ENCODE results near the gene MVB12B.

GRCh38 chr9:126420643-126421564, 94.3 kb downstream of the MVB12B start:
- TF ChIP-seq, protein P1, sequence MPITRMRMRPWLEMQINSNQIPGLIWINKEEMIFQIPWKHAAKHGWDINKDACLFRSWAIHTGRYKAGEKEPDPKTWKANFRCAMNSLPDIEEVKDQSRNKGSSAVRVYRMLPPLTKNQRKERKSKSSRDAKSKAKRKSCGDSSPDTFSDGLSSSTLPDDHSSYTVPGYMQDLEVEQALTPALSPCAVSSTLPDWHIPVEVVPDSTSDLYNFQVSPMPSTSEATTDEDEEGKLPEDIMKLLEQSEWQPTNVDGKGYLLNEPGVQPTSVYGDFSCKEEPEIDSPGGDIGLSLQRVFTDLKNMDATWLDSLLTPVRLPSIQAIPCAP (CRISPR knock-in tag; IDR thresholded peaks at IDR 0.05) = no peak
- TF ChIP-seq, protein P2, sequence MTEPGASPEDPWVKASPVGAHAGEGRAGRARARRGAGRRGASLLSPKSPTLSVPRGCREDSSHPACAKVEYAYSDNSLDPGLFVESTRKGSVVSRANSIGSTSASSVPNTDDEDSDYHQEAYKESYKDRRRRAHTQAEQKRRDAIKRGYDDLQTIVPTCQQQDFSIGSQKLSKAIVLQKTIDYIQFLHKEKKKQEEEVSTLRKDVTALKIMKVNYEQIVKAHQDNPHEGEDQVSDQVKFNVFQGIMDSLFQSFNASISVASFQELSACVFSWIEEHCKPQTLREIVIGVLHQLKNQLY (CRISPR knock-in tag; IDR thresholded peaks at IDR 0.05) = no peak
- no peak for TF ChIP-seq JUN (CRISPR knock-in tag; IDR thresholded peaks at IDR 0.05)
- TF ChIP-seq FOXK1 (CRISPR knock-in tag; IDR thresholded peaks at IDR 0.05) = no peak
- no peak for TF ChIP-seq MXD4 (CRISPR knock-in tag; IDR thresholded peaks at IDR 0.05; ENCODE audit: borderline replicate concordance)

Data from WTC11 (cell line).